ENCODE data around the gene BCAM. TPM values are rescaled to one million over a fixed set of nuclear protein-coding genes. Genes with fewer than 3 reads are reported as not detected.
A peak's percentile ranks its signal among the peaks of the same experiment; 100 is the strongest.
"Not testable (repeated sequence)": the region's sequence is repeated elsewhere in the genome, so short reads cannot be mapped to it uniquely, and the experiment has no call there.

BCAM gene
- total RNA-seq, 1 donor from 2014 or later, result 78.9 TPM

- DNase-seq (ENCODE audit: extremely low read depth, low read depth, low spot score), result no peak
These were observed 7.4 kb downstream of the BCAM start for GRCh38 chr19:44816301-44816700.

DNA sequence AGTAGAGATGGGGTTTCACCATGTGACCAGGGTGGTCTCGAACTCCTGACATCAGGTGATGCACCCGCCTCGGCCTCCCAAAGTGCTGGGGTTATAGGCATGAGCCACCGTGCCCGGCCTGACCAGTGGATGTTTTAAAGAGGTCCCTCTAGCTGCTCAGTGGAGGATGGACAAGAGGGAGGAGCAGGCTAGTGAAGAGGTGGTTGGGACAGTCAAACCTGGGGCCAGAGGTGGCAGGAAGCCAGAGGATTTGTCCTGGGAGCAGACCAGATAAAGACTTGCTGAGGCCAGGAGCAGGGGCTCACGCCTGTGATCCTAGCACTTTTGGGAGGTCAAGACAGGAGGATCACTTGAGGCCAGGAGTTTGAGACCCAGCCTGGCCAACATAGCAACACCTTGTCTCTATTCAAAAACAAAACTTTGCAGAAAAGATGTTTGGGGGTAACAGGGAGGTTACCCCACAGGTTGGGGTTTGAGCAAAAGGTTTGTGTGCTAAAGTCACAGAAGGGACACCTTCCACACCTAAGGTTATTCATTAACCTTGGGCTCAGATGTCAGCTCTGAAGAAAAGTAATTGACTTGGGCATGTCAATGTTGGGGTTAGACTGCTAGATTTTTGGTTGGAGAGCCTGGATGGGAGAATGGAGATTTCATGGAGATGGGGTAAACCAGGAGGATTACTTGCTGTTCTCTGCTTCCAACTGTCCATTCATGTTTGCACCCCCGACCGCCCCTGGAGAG lies 9.0 kb downstream of the BCAM start:
- no peak for DNase-seq (ENCODE audit: extremely low read depth, low read depth, low spot score)

- no peak for DNase-seq (ENCODE audit: extremely low read depth, low read depth, low spot score)
These were observed 9.6 kb downstream of the BCAM start for GRCh38 chr19:44818466-44819031.

GRCh38 chr19:44819246-44819832 lies 10.4 kb downstream of the BCAM start:
- DNase-seq (ENCODE audit: extremely low read depth, low read depth, low spot score), result no peak

DNA sequence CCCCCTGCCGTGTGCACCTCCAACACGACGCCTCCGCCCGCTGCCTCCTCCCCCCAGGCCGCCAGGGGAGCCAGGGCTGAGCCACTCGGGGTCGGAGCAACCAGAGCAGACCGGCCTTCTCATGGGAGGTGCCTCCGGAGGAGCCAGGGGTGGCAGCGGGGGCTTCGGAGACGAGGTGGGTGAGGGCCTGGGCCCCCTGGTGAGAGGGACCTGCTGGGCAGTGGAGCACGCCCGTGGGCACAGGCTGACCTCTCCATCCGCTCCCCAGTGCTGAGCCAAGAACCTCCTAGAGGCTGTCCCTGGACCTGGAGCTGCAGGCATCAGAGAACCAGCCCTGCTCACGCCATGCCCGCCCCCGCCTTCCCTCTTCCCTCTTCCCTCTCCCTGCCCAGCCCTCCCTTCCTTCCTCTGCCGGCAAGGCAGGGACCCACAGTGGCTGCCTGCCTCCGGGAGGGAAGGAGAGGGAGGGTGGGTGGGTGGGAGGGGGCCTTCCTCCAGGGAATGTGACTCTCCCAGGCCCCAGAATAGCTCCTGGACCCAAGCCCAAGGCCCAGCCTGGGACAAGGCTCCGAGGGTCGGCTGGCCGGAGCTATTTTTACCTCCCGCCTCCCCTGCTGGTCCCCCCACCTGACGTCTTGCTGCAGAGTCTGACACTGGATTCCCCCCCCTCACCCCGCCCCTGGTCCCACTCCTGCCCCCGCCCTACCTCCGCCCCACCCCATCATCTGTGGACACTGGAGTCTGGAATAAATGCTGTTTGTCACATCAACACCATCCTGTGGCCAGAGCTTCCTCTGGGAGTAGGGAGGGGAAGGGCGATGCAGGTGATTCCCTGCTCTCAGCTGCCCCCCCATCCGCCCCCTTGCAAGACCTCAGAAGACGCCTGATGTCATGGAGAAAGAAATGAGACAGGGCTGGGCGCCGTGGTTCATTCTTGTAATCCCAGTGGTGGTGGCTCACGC lies 12.0 kb downstream of the BCAM start:
- no peak for DNase-seq (ENCODE audit: extremely low read depth, low read depth, low spot score)

- DNase-seq (ENCODE audit: extremely low read depth, low read depth, low spot score), result no peak
These were observed 13.3 kb downstream of the BCAM start for GRCh38 chr19:44822177-44822576.

- no peak for DNase-seq (ENCODE audit: extremely low read depth, low read depth, low spot score)
These were observed 13.9 kb downstream of the BCAM start for GRCh38 chr19:44822670-44823372.

DNA sequence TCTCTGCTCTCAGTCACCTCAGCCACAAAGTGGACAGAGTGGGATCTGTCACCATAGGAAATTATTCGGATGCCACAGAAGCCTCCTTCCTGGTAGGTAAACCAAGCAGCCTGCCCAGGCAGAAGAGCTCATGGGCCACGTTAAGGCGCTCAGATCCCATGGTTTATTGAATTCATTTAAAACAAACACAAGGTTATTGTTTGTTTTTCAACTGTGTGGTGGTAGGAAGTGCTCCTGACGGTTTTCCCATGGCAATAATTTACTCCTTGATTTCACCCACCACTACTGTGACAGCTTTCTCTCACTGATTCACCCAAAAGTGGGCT lies 14.4 kb downstream of the BCAM start:
- no peak for DNase-seq (ENCODE audit: extremely low read depth, low read depth, low spot score)

DNA sequence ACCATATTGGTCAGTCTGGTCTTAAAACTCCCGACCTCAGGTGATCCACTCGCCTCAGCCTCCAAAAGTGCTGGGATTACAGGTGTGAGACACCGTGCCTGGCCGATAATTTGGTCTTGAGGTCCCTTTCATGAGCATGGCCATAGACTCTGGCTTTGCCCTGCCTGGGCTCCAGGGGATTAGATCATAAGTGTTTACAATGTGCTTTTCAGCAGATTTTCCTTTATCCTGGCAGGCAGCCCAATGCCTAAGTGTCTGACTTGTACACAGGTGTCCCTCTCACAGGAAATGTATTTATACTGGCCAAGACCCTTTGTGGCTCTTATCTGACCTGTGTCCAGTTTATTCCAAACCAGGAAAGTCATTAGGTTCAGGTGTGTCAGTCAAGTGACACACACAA lies 15.9 kb downstream of the BCAM start:
- no peak for DNase-seq (ENCODE audit: extremely low read depth, low read depth, low spot score)

- DNase-seq (ENCODE audit: extremely low read depth, low read depth, low spot score), result not testable (repeated sequence)
These were observed 24.0 kb downstream of the BCAM start for GRCh38 chr19:44832875-44833274.

DNA sequence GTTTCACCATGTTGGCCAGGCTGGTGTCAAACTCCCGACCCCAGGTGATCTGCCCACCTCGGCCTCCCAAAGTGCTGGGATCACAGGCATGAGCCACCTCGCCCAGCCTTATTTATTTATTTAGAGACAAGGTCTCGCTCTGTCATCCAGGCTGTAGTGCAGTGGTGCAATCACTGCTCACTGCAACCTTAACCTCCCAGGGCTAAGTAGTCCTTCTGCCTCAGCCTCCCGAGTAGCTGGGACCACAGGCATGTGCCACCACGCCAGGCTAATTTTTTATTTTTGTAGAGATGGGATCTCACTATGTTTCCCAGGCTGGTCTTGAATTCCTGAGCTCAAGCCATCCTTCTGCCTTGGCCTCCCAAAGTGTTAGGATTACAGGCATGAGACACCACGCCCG lies 25.5 kb downstream of the BCAM start:
- DNase-seq (ENCODE audit: extremely low read depth, low read depth, low spot score), result not testable (repeated sequence)

DNA sequence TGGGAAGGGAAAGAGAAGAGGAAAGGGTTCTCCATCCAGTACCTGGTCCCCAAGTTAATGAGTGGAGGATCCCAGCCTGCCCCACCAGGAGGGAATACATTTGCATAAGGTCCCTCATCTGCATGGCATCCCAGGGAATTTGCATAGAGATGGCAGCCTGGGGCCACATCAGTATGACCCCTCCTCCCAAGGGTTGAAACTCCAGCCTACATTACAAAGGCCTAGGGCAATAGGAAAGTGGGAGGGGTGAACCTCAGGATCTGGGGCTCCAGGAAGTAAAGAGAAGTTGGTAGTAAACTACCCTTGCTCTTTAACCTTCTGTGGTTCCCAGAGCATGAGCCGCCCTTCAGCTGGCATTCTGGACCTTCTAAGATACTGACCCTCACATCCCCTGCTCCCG lies 30.4 kb downstream of the BCAM start:
- no peak for DNase-seq (ENCODE audit: extremely low read depth, low read depth, low spot score)

- DNase-seq (ENCODE audit: extremely low read depth, low read depth, low spot score), result no peak
These were observed 31.9 kb downstream of the BCAM start for GRCh38 chr19:44840811-44841210.

DNA sequence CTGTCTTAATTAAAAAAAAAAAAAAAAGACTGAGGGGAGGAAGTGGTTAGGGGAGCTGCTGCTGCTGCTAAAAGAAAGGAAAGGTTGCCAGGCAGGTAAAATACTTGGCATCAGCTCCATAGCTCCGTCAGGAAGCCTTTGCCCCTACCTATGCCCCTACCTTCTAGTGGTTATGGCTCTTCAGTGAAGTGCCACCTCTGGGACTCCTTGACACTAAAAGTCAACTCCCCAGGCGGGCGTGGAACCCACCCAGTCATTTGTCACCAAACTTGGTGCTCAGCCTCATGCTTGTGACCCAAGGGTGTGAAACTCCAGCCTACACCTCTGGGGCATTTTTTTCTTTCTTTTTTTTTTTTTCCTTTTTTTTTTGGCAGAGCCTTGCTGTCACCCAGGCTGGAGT lies 32.3 kb downstream of the BCAM start:
- no peak for DNase-seq (ENCODE audit: extremely low read depth, low read depth, low spot score)

- no peak for DNase-seq (ENCODE audit: extremely low read depth, low read depth, low spot score)
These were observed 36.3 kb downstream of the BCAM start for GRCh38 chr19:44845286-44845611.

DNA sequence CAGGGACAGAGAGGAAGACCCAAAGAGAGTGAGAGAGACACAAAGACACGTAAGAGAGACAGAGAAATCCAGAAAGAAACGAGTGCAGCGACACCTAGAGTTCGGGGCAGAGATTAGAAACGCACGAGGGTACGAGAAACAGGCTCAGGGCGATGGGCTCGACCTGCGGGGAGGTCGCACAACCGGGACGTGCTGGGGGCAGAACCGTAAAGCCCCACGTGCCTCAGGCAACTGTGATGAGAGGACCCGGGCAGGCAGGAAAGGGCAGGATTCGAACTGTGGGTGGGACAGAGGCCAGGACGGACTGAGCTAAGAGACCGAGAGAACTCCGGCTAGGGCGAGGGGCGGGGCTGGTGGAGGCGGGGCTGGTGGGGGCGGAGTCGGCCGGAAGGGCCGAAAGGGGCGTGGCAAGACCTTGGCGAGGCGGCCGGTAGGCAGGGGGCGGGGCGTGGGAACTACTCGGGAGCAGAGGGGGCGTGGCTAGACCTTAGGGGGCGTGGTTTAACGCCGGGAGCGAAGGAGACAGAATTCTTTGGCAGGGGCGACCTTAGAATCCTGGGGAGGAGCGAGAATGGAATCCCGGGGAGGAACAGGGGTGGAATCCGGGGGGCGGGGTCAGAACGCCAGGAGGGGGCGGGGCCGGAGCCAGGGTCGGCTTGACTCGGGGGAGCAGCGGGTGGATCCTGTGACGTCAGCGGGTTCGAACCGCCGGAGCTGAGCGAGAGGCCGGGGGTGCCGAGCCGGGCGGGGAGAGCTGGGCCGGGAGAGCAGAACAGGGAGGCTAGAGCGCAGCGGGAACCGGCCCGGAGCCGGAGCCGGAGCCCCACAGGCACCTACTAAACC lies 36.9 kb downstream of the BCAM start, which contains the start of gene NECTIN2:
Gene NECTIN2 (plus strand): TSS at position 686 of the 843 bp plus-strand sequence. CDS start 229 bp downstream, outside the sequence.
- DNase-seq (ENCODE audit: extremely low read depth, low read depth, low spot score), result peak; percentile 95

- DNase-seq (ENCODE audit: extremely low read depth, low read depth, low spot score), result no peak
These were observed 37.7 kb downstream of the BCAM start for GRCh38 chr19:44846455-44847143.

- DNase-seq (ENCODE audit: extremely low read depth, low read depth, low spot score), result no peak
These were observed 38.5 kb downstream of the BCAM start for GRCh38 chr19:44847144-44848035.
